Ovary (tissue), 3 donors: ENCODE data around the gene COBL.

ENCODE experiments used
- EP300 ChIP-seq: sonication (generic); formaldehyde crosslinking; IDR thresholded peaks from one replicate; pipeline ENCODE4 v1.6.1; 2017; ENCODE audit warnings: antibody characterized with exemption
- POLR2A ChIP-seq: fragments of 450-650 bp; IDR thresholded peaks from one replicate; pipeline ENCODE4 v1.6.1; 2017; ENCODE audit warnings: antibody characterized with exemption, mild to moderate bottlenecking, moderate library complexity
- TF ChIP-seq, protein P1 (sequence below), 3 donors: fragments of 450-650 bp in 2 of 3; fragments of 200-600 bp in 1 of 3; IDR thresholded peaks; one replicate each; pipeline versions ENCODE4 v1.5.1 to v1.8.0; 2016 to 2022; ENCODE audit warnings: antibody characterized with exemption in 3 of 3, mild to moderate bottlenecking in 1 of 3
- donor health status: DM: no; HTN: no; CAD: no.

DNA sequence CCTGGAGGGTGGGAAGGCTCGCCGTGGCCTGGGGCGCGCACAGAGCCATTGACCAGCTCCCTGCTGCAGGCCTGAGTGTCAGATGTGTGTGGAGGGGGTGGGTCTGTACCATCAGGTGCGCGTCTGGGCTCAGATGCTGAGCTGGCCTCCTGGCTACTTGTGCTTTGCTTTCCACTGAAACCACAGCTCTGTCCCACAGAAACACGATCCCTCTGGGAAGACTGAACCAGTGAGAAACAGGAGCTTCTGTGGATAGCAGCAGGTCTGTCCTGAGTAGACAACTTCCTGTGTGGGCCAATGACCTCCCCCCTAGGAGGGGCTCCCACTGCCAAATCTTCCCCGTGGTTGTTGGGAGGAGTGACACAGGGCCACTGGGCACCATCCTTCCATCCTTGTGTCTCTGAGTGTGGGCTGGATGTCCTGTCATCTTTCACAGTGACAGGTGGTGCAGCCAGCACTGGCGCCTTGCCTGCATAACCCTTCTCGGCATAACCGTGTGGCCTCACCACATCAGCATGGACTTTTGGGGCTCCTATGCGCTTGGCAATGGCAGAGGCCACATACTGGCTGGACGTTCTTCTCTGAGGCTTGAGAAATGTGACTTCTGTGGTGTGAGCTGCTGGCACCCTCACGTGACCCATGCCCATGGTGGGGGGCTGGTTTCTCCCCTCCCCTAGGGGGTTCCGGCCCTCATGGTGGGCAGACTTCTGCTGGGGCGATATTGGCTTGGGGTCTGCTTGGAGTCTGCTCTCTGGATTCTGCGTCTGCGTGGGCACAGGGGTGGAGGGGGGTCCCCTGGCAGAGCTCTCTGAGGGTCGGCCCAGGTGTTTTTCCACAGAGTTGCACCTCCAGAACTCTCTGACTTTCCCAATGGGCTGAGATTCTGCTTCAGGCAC is 288.4 kb downstream of the COBL start:
- TF ChIP-seq, protein P1, sequence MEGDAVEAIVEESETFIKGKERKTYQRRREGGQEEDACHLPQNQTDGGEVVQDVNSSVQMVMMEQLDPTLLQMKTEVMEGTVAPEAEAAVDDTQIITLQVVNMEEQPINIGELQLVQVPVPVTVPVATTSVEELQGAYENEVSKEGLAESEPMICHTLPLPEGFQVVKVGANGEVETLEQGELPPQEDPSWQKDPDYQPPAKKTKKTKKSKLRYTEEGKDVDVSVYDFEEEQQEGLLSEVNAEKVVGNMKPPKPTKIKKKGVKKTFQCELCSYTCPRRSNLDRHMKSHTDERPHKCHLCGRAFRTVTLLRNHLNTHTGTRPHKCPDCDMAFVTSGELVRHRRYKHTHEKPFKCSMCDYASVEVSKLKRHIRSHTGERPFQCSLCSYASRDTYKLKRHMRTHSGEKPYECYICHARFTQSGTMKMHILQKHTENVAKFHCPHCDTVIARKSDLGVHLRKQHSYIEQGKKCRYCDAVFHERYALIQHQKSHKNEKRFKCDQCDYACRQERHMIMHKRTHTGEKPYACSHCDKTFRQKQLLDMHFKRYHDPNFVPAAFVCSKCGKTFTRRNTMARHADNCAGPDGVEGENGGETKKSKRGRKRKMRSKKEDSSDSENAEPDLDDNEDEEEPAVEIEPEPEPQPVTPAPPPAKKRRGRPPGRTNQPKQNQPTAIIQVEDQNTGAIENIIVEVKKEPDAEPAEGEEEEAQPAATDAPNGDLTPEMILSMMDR (IDR thresholded peaks at IDR 0.05) = no peak
- TF ChIP-seq POLR2A (no peak), EP300 (no peak)
